Spleen (tissue), 11 donors: ENCODE results near the gene LMF1. TPM values are rescaled to one million over a fixed set of nuclear protein-coding genes. Genes with fewer than 3 reads are reported as not detected.

Source experiments
- DNase-seq: peaks from one replicate; pipeline ENCODE4 v3.0.0-alpha.2; 2020
- H3K27ac ChIP-seq, 8 donors: fragments of 200-600 bp; sonication (generic) in 7 of 8; 1 replicate in 4 of 8; 2 replicates in 4 of 8; pipeline versions ENCODE4 v1.5.0 to v1.8.0; 2016 to 2021; ENCODE audit warnings: inconsistent platforms in 4 of 8, mild to moderate bottlenecking in 4 of 8, moderate library complexity in 1 of 8
- H3K27me3 ChIP-seq, 7 donors: fragments of 200-600 bp; sonication (generic) in 6 of 7; replicated peaks in 1 of 7; 1 replicate in 4 of 7; 2 replicates in 3 of 7; pipeline versions ENCODE4 v1.5.0 to v1.8.0; 2016 to 2021; ENCODE audit warnings: inconsistent platforms in 3 of 7, mild to moderate bottlenecking in 1 of 7
- H3K36me3 ChIP-seq, 6 donors: fragments of 200-600 bp; sonication (generic) in 5 of 6; 1 replicate in 4 of 6; 2 replicates in 2 of 6; pipeline versions ENCODE4 v1.5.0 to v1.8.0; 2016 to 2021; ENCODE audit warnings: inconsistent platforms in 2 of 6
- H3K4me1 ChIP-seq, 6 donors: fragments of 200-600 bp; sonication (generic) in 5 of 6; 1 replicate in 3 of 6; 2 replicates in 3 of 6; pipeline versions ENCODE4 v1.5.0 to v1.8.0; 2016 to 2021; ENCODE audit warnings: inconsistent platforms in 3 of 6
- H3K4me3 ChIP-seq, 8 donors: fragments of 200-600 bp; sonication (generic) in 7 of 8; 1 replicate in 4 of 8; 2 replicates in 4 of 8; pipeline versions ENCODE4 v1.5.0 to v1.8.0; 2016 to 2021; ENCODE audit warnings: inconsistent platforms in 4 of 8, mild to moderate bottlenecking in 4 of 8, moderate library complexity in 2 of 8
- H3K9me3 ChIP-seq, 8 donors: fragments of 200-600 bp; sonication (generic) in 7 of 8; 1 replicate in 4 of 8; 2 replicates in 4 of 8; pipeline versions ENCODE4 v1.5.0 to v1.8.0; 2016 to 2021; ENCODE audit warnings: inconsistent platforms in 4 of 8
- CTCF ChIP-seq, 11 experiments: fragments of 200-600 bp in 7 of 11; fragments of 450-650 bp in 4 of 11; sonication (generic) in 4 of 11; IDR thresholded peaks in 8 of 11; conservative IDR thresholded peaks in 3 of 11; 1 replicate in 7 of 11; 2 replicates in 4 of 11; pipeline versions ENCODE4 v1.4.0 to v1.8.0; 2016 to 2021; ENCODE audit warnings: antibody characterized with exemption in 11 of 11, inconsistent platforms in 4 of 11, mild to moderate bottlenecking in 1 of 11
- POLR2A ChIP-seq, 3 donors: fragments of 450-650 bp; IDR thresholded peaks; one replicate each; pipeline ENCODE4 v1.5.1; 2017; ENCODE audit warnings: antibody characterized with exemption in 3 of 3, mild to moderate bottlenecking in 1 of 3
- POLR2AphosphoS5 ChIP-seq, 3 donors: sonication (generic); formaldehyde crosslinking; IDR thresholded peaks; one replicate each; pipeline ENCODE4 v1.5.1; 2017; ENCODE audit warnings: antibody characterized with exemption in 3 of 3
- WGBS, 5 donors: extraction: QIAGEN DNeasy Blood & Tissue Kit in 3 of 5; methylation state at CpG; one replicate each; pipeline versions ENCODE4 v1.1.5 to v1.1.7; 2013 to 2018; 5-methylcytosine and 5-hydroxymethylcytosine counted together
- intact Hi-C: fragments of 100-400 bp; cut with DNase I; formaldehyde crosslinking; loops from one replicate; pipeline ENCODE4 v1.15.0; 2023; ENCODE audit warnings: low total_unique reads
- polyA plus RNA-seq, 3 donors: library from polyadenylated mRNA; stranded (reverse); fragments of 200-250 nt; gene quantifications; one replicate each; pipeline ENCODE4 v1.2.1, GENCODE V29; 2013
- total RNA-seq, 7 donors: library from RNA; depleted of rRNA in 3 of 7; stranded (reverse); fragments of >200 nt in 3 of 7; fragmentation: NEBNext Ultra II Directional in 4 of 7; extraction: Animal tissue kit (Norgen Biotek cat#: 25700) in 4 of 7; gene quantifications; one replicate each; pipeline versions ENCODE4 v1.1.0 to v1.2.1, GENCODE V29; 2016 to 2021
- donor health status: healthy with polysubstance abuse.
- donor health status: DM: no; HTN: no; CAD: no; lungs with moderate emphysema.
- donor health status: DM: no; HTN: no; CAD: no.
- donor health status: Bipolar disorder and iron deficiency.
- donor health status: healthy.
- donor health status: DM: no; HTN: no; CAD: no.
- donor health status: DM: yes; HTN: yes; CAD: no.

LMF1 gene
- total and polyA plus RNA-seq, 10 donors: 10.4 to 57.6 (median 32.5) TPM

GRCh38 chr16:843771-844170 lies 127.0 kb downstream of the LMF1 start:
- no peak for DNase-seq
- no peaks in the 10 kb centered on the region for H3K36me3 ChIP-seq
- H3K4me3 ChIP-seq: no peak overlapping the region
- no peak overlapping the region for H3K27ac ChIP-seq
- peaks cover 0 to 80% (median 0%) of the 10 kb centered on the region in 7 donors for H3K27me3 ChIP-seq
- 72 to 84% (median 78%) methylated on average over 20 of the region's 20 CpGs for WGBS, 5 donors
- intact Hi-C loops: no loop called here
- TF ChIP-seq POLR2AphosphoS5 (IDR thresholded peaks at IDR 0.05): no peak
- no peak for TF ChIP-seq CTCF (IDR thresholded peaks at IDR 0.05 in 8 of 11, conservative IDR thresholded peaks at IDR 0.05 in 3 of 11)
- TF ChIP-seq POLR2A (IDR thresholded peaks at IDR 0.05): no peak
- peaks cover 0 to 16% (median 0%) of the 10 kb centered on the region in 8 donors for H3K9me3 ChIP-seq
- H3K4me1 ChIP-seq: peaks cover 0 to 41% (median 17%) of the 10 kb centered on the region in 6 donors

- Histone ChIP-seq H3K27ac (no peak overlapping the region), H3K9me3 (peaks cover 0 to 12% (median under 1%) of the 10 kb centered on the region in 8 donors), H3K4me3 (no peak overlapping the region), H3K36me3 (no peaks in the 10 kb centered on the region), H3K27me3 (peaks cover 0 to 79% (median 0%) of the 10 kb centered on the region in 7 donors), H3K4me1 (peaks cover 0 to 41% (median 17%) of the 10 kb centered on the region in 6 donors)
- TF ChIP-seq POLR2A (IDR thresholded peaks at IDR 0.05): no peak
- TF ChIP-seq CTCF (IDR thresholded peaks at IDR 0.05 in 8 of 11, conservative IDR thresholded peaks at IDR 0.05 in 3 of 11): no peak
- intact Hi-C loops: no loop called here
- no peak for DNase-seq
- 78 to 84% (median 81%) methylated on average over 19 to 33 of the region's 33 CpGs for WGBS, 5 donors
Measured at GRCh38 chr16:842711-843560, 127.8 kb downstream of the LMF1 start.

GRCh38 chr16:842061-842476 lies 128.7 kb downstream of the LMF1 start:
- DNase-seq: no peak
- no peak overlapping the region for H3K4me3 ChIP-seq
- H3K4me1 ChIP-seq: peaks cover 0 to 41% (median 17%) of the 10 kb centered on the region in 6 donors
- 70 to 86% (median 75%) methylated on average over 9 to 19 of the region's 19 CpGs for WGBS, 5 donors
- no peak overlapping the region for H3K27ac ChIP-seq
- H3K27me3 ChIP-seq: peaks cover 0 to 70% (median 0%) of the 10 kb centered on the region in 7 donors
- H3K9me3 ChIP-seq: peaks cover 0 to 12% (median 8%) of the 10 kb centered on the region in 8 donors
- intact Hi-C loops: no loop called here
- no peaks in the 10 kb centered on the region for H3K36me3 ChIP-seq
- TF ChIP-seq POLR2AphosphoS5 (IDR thresholded peaks at IDR 0.05): no peak
- no peak for TF ChIP-seq CTCF (IDR thresholded peaks at IDR 0.05 in 8 of 11, conservative IDR thresholded peaks at IDR 0.05 in 3 of 11)
- TF ChIP-seq POLR2A (IDR thresholded peaks at IDR 0.05): no peak

- H3K36me3 ChIP-seq: no peaks in the 10 kb centered on the region
- H3K27me3 ChIP-seq: peaks cover 0 to 70% (median 0%) of the 10 kb centered on the region in 7 donors
- WGBS, 5 donors: 78 to 88% (median 86%) methylated on average over 20 to 27 of the region's 27 CpGs
- DNase-seq: no peak
- no peak for TF ChIP-seq POLR2AphosphoS5 (IDR thresholded peaks at IDR 0.05)
- TF ChIP-seq CTCF (IDR thresholded peaks at IDR 0.05 in 8 of 11, conservative IDR thresholded peaks at IDR 0.05 in 3 of 11): no peak
- no peak for TF ChIP-seq POLR2A (IDR thresholded peaks at IDR 0.05)
- H3K4me1 ChIP-seq: peaks cover 0 to 41% (median 17%) of the 10 kb centered on the region in 6 donors
- H3K4me3 ChIP-seq: no peak overlapping the region
- peaks cover 2 to 17% (median 14%) of the 10 kb centered on the region in 8 donors for H3K9me3 ChIP-seq
- intact Hi-C loops: no loop called here
- no peak overlapping the region for H3K27ac ChIP-seq
Measured at GRCh38 chr16:841455-842060, 129.2 kb downstream of the LMF1 start.
